H1 (cell line): ENCODE data around the gene EHBP1. TPM values are rescaled to one million over a fixed set of nuclear protein-coding genes. Genes with fewer than 3 reads are reported as not detected.

Source experiments
- CTCF ChIA-PET: fragments of 300-600 bp; sonication (Branson Sonifier 250); formaldehyde crosslinking; loops from one replicate; lab custom pipeline; 2021; ENCODE audit not compliant: partially characterized antibody; lab: Charles Lee
- POLR2A ChIA-PET: fragments of 300-600 bp; sonication (Branson Sonifier 250); formaldehyde crosslinking; loops from one replicate; lab custom pipeline; 2021; ENCODE audit warnings: inconsistent platforms; ENCODE audit not compliant: partially characterized antibody; lab: Charles Lee
- DNase-seq, 2 experiments: peaks; one replicate each; pipeline versions ENCODE4 v3.0.0 to v3.0.0-alpha.2; 2010 to 2022; ENCODE audit warnings: low spot score in 2 of 2, low read depth in 1 of 2, mixed read lengths in 1 of 2
- FAIRE-seq: peaks from 2 replicates; lab custom pipeline; 2011; peaks lifted over from hg19 to GRCh38; lab: Jason Lieb, UNC
- H2AFZ ChIP-seq: 2 replicates; pipeline ENCODE4 v1.8.1; 2012; ENCODE audit warnings: low read length, inconsistent platforms
- H2AK5ac ChIP-seq: 2 replicates; pipeline ENCODE4 v1.6.1; 2013; ENCODE audit warnings: low read depth, low read length
- H2BK120ac ChIP-seq: replicated peaks from 2 replicates; pipeline ENCODE3; 2013; ENCODE audit warnings: low read depth, low read length, inconsistent platforms
- H2BK12ac ChIP-seq: 2 replicates; pipeline ENCODE4 v1.6.1; 2013; ENCODE audit warnings: low read depth, low read length
- H2BK15ac ChIP-seq: 2 replicates; pipeline ENCODE4 v1.6.1; 2013; ENCODE audit warnings: low read length
- H2BK20ac ChIP-seq: 2 replicates; pipeline ENCODE4 v1.6.1; 2013; ENCODE audit warnings: low read length
- H2BK5ac ChIP-seq: 2 replicates; pipeline ENCODE4 v1.6.1; 2013; ENCODE audit warnings: low read depth, low read length
- H3K14ac ChIP-seq: 2 replicates; pipeline ENCODE4 v1.6.1; 2013; ENCODE audit warnings: inconsistent platforms; ENCODE audit not compliant: insufficient read length
- H3K18ac ChIP-seq: 2 replicates; pipeline ENCODE4 v1.6.1; 2013; ENCODE audit warnings: low read length; ENCODE audit errors: extremely low read depth
- H3K23ac ChIP-seq: 2 replicates; pipeline ENCODE4 v1.6.1; 2013; ENCODE audit warnings: inconsistent platforms; ENCODE audit not compliant: insufficient read length
- H3K23me2 ChIP-seq: 2 replicates; pipeline ENCODE4 v1.6.1; 2013; ENCODE audit warnings: low read depth, low read length
- H3K27ac ChIP-seq: 2 replicates; pipeline ENCODE4 v1.6.1; 2011; ENCODE audit warnings: low read depth, low read length, inconsistent platforms
- H3K27me3 ChIP-seq, 4 experiments: replicated peaks in 1 of 4; 1 replicate in 1 of 4; 2 replicates in 3 of 4; pipeline versions ENCODE4 v1.6.1 to v1.8.1; 2011 to 2013; ENCODE audit warnings: low read length in 3 of 4, mild to moderate bottlenecking in 3 of 4, inconsistent platforms in 2 of 4, mixed read lengths in 2 of 4, moderate library complexity in 1 of 4; ENCODE audit not compliant: control insufficient read depth in 3 of 4, insufficient read depth in 3 of 4; ENCODE audit errors: extremely low read depth in 1 of 4
- H3K36me3 ChIP-seq, 4 experiments: 2 replicates each; pipeline versions ENCODE4 v1.6.1 to v1.8.1; 2011 to 2013; ENCODE audit warnings: mild to moderate bottlenecking in 4 of 4, low read length in 3 of 4, moderate library complexity in 2 of 4, control low read depth in 1 of 4, inconsistent platforms in 1 of 4; ENCODE audit not compliant: insufficient read depth in 4 of 4, control insufficient read depth in 2 of 4
- H3K4ac ChIP-seq: replicated peaks from 2 replicates; pipeline ENCODE3; 2013; ENCODE audit warnings: low read length, low read depth, mixed read lengths, inconsistent platforms; ENCODE audit not compliant: insufficient read length
- H3K4me1 ChIP-seq, 4 experiments: replicated peaks in 1 of 4; 1 replicate in 1 of 4; 2 replicates in 3 of 4; pipeline versions ENCODE4 v1.6.1 to v1.8.1; 2011 to 2013; ENCODE audit warnings: low read length in 3 of 4, inconsistent platforms in 2 of 4, mixed read lengths in 1 of 4; ENCODE audit not compliant: insufficient read depth in 4 of 4, control insufficient read depth in 3 of 4
- H3K4me2 ChIP-seq, 2 experiments: 2 replicates each; pipeline versions ENCODE4 v1.6.1 to v1.8.1; 2011 to 2013; ENCODE audit warnings: low read depth in 2 of 2, low read length in 2 of 2, control low read depth in 1 of 2, inconsistent platforms in 1 of 2, mild to moderate bottlenecking in 1 of 2; ENCODE audit not compliant: insufficient read depth in 1 of 2
- H3K4me3 ChIP-seq, 4 experiments: fragments of 200-600, 300-600 bp in 1 of 4; sonication (generic), shearing (Covaris generic), sonication (Bioruptor Twin) in 1 of 4; 2 replicates each; pipeline versions ENCODE4 v1.5.1 to v1.8.1; 2011 to 2016; ENCODE audit warnings: low read length in 4 of 4, low read depth in 3 of 4, control low read depth in 2 of 4, inconsistent platforms in 2 of 4, mild to moderate bottlenecking in 2 of 4, mixed read lengths in 1 of 4, moderate library complexity in 1 of 4; ENCODE audit not compliant: insufficient read depth in 2 of 4; ENCODE audit errors: extremely low read depth in 1 of 4
- H3K56ac ChIP-seq: replicated peaks from 2 replicates; pipeline ENCODE3; 2013; ENCODE audit warnings: low read depth, mild to moderate bottlenecking, mixed read lengths, low read length, inconsistent platforms; ENCODE audit not compliant: insufficient read length
- H3K79me1 ChIP-seq: 2 replicates; pipeline ENCODE4 v1.6.1; 2013; ENCODE audit warnings: low read depth, low read length, control low read depth
- H3K79me2 ChIP-seq, 2 experiments: 2 replicates each; pipeline versions ENCODE4 v1.6.1 to v1.8.1; 2012 to 2013; ENCODE audit warnings: low read length in 2 of 2, mild to moderate bottlenecking in 2 of 2, inconsistent platforms in 1 of 2; ENCODE audit not compliant: insufficient read depth in 2 of 2, control insufficient read depth in 1 of 2
- H3K9ac ChIP-seq, 4 experiments: replicated peaks in 1 of 4; 1 replicate in 1 of 4; 2 replicates in 3 of 4; pipeline versions ENCODE4 v1.6.1 to v1.8.1; 2011 to 2013; ENCODE audit warnings: low read depth in 3 of 4, low read length in 3 of 4, control low read depth in 2 of 4, mild to moderate bottlenecking in 2 of 4, moderate library complexity in 2 of 4, inconsistent platforms in 1 of 4; ENCODE audit errors: extremely low read depth in 1 of 4
- H3K9me3 ChIP-seq, 2 experiments: 2 replicates each; pipeline versions ENCODE4 v1.6.1 to v1.8.1; 2012 to 2013; ENCODE audit warnings: mild to moderate bottlenecking in 2 of 2, moderate library complexity in 2 of 2, control low read depth in 1 of 2, inconsistent platforms in 1 of 2, low read depth in 1 of 2, low read length in 1 of 2, mixed read lengths in 1 of 2; ENCODE audit not compliant: insufficient read depth in 2 of 2
- H4K20me1 ChIP-seq, 2 experiments: replicated peaks in 1 of 2; 2 replicates each; pipeline versions ENCODE3 to v1.8.1; 2011 to 2013; ENCODE audit warnings: inconsistent platforms in 2 of 2, low read length in 2 of 2, mild to moderate bottlenecking in 1 of 2; ENCODE audit not compliant: insufficient read depth in 2 of 2, control insufficient read depth in 1 of 2
- H4K5ac ChIP-seq: 2 replicates; pipeline ENCODE4 v1.6.1; 2013; ENCODE audit warnings: low read length, low read depth, mixed read lengths, inconsistent platforms; ENCODE audit not compliant: insufficient read length
- H4K8ac ChIP-seq: 2 replicates; pipeline ENCODE4 v1.8.0; 2013; ENCODE audit warnings: mild to moderate bottlenecking, moderate library complexity, low read length, inconsistent platforms; ENCODE audit not compliant: insufficient read depth; ENCODE audit errors: extremely low read depth
- H4K91ac ChIP-seq: replicated peaks from 2 replicates; pipeline ENCODE3; 2013; ENCODE audit warnings: low read length, mixed read lengths, inconsistent platforms; ENCODE audit not compliant: insufficient read length
- ATF3 ChIP-seq: IDR thresholded peaks from 2 replicates; pipeline ENCODE4 v1.6.1; 2011; ENCODE audit warnings: low read depth, mild to moderate bottlenecking, low read length; ENCODE audit not compliant: insufficient read depth
- BCL11A ChIP-seq, 2 experiments: IDR thresholded peaks; one replicate each; pipeline ENCODE4 v1.6.1; 2011; ENCODE audit warnings: low read depth in 2 of 2, low read length in 2 of 2, mild to moderate bottlenecking in 2 of 2
- CBX8 ChIP-seq: fragments of 300-800, 300-1000 bp; sonication (generic); IDR thresholded peaks from 2 replicates; pipeline ENCODE4 v1.7.1; 2016; ENCODE audit warnings: low read depth, low read length, borderline replicate concordance
- CEBPB ChIP-seq: IDR thresholded peaks from 2 replicates; pipeline ENCODE4 v1.6.1; 2012; ENCODE audit warnings: low read depth, low read length
- EGR1 ChIP-seq: IDR thresholded peaks from 2 replicates; pipeline ENCODE4 v1.6.1; 2011; ENCODE audit warnings: low read depth, low read length, borderline replicate concordance
- EP300 ChIP-seq, 2 experiments: IDR thresholded peaks; 1 replicate in 1 of 2; 2 replicates in 1 of 2; pipeline ENCODE4 v1.6.1; 2011 to 2012; ENCODE audit warnings: low read depth in 2 of 2, low read length in 2 of 2, mild to moderate bottlenecking in 2 of 2, borderline replicate concordance in 1 of 2, inconsistent platforms in 1 of 2, moderate library complexity in 1 of 2
- HDAC2 ChIP-seq, 2 experiments: fragments of 300-600 bp in 1 of 2; sonication (generic) in 1 of 2; IDR thresholded peaks; 2 replicates each; pipeline ENCODE4 v1.6.1; 2011 to 2012; ENCODE audit warnings: low read depth in 2 of 2, low read length in 2 of 2, mild to moderate bottlenecking in 2 of 2, moderate library complexity in 2 of 2, borderline replicate concordance in 1 of 2, inconsistent platforms in 1 of 2
- HDAC6 ChIP-seq: IDR thresholded peaks from one replicate; pipeline ENCODE4 v1.7.1; 2012; ENCODE audit warnings: low read depth, mild to moderate bottlenecking, inconsistent platforms, low read length, moderate library complexity
- PHF8 ChIP-seq: fragments of 200-600 bp; sonication (generic); conservative IDR thresholded peaks from 2 replicates; pipeline ENCODE4 v1.7.1; 2012; ENCODE audit warnings: low read depth, mild to moderate bottlenecking, inconsistent platforms, low read length, moderate library complexity
- POU5F1 ChIP-seq: IDR thresholded peaks from 2 replicates; pipeline ENCODE4 v1.6.1; 2011; ENCODE audit warnings: low read depth, mild to moderate bottlenecking, low read length, moderate library complexity
- RBBP5 ChIP-seq: IDR thresholded peaks from 2 replicates; pipeline ENCODE4 v1.7.1; 2012; ENCODE audit warnings: low read depth, mild to moderate bottlenecking, inconsistent platforms, low read length, moderate library complexity, borderline replicate concordance
- USF2 ChIP-seq: IDR thresholded peaks from 2 replicates; pipeline ENCODE4 v1.6.1; 2011; ENCODE audit warnings: low read length, improper control_type of control experiment
- WGBS, 2 experiments: shearing (Covaris generic) in 1 of 2; methylation state at CpG; one replicate each; pipeline versions ENCODE4 v1.1.6 to v1.1.7; 2013 to 2015; ENCODE audit warnings: low lambda C conversion rate in 2 of 2, mixed read lengths in 2 of 2, inconsistent platforms in 1 of 2, low coverage in 1 of 2, missing lambda C conversion rate in 1 of 2; ENCODE audit not compliant: insufficient replicate concordance in 2 of 2, insufficient coverage in 1 of 2, insufficient read length in 1 of 2; ENCODE audit errors: extremely low coverage in 1 of 2, missing lambda C conversion rate in 1 of 2; 5-methylcytosine and 5-hydroxymethylcytosine counted together
- polyA plus RNA-seq, 7 experiments: library from polyadenylated mRNA; depleted of rRNA in 3 of 7; stranded (reverse) in 5 of 7; unstranded in 2 of 7; fragments of >200 nt in 5 of 7; fragments of 200-250 nt in 2 of 7; gene quantifications; 1 replicate in 5 of 7; 2 replicates in 1 of 7; 4 replicates in 1 of 7; pipeline versions ENCODE4 v1.2.1 to v1.2.3, GENCODE V29; 2011 to 2013; ENCODE audit warnings: missing spikeins in 2 of 7, mixed read lengths in 2 of 7
- total RNA-seq: library from RNA; stranded (reverse); fragmentation: NEBNext Ultra II Directional; extraction: Animal tissue kit (Norgen Biotek cat#: 25700); gene quantifications from 2 replicates; pipeline ENCODE4 v1.2.1, GENCODE V29; 2021

Gene EHBP1
- total and polyA plus RNA-seq, 2 of the 8 experiments (the other 6 are each of a cell fraction or from before 2014, with no cell fraction given), result 12.0 to 64.1 TPM

- H2BK120ac ChIP-seq, result no peak overlapping the region
- no peak overlapping the region for H4K5ac ChIP-seq
- H3K4me2 ChIP-seq, result no peak overlapping the region
- H3K23me2 ChIP-seq, result no peaks in the 10 kb centered on the region; the same call in 1 of the 2 replicates
- H3K27ac ChIP-seq, result no peak overlapping the region
- no peak overlapping the region for H3K14ac ChIP-seq
- ChIA-PET POLR2A (interaction anchor here (0.6 kb wide), 1 partner anchor 568 kb away, joined by 3 read pairs; no protein-coding TSS in a partner anchor), CTCF (no interaction called here)
- H4K91ac ChIP-seq, result no peak overlapping the region
- no peaks in the 10 kb centered on the region for H3K9me3 ChIP-seq
- no peak overlapping the region for H3K23ac ChIP-seq
- H3K9ac ChIP-seq, result no peak overlapping the region
- 91% methylated on average over 2 of the region's 2 CpGs; no CpG with 5 or more reads in 1 of the 2 experiments for WGBS, 2 experiments
- no peak for FAIRE-seq
- H2AK5ac ChIP-seq, result no peak overlapping the region
- no peaks in the 10 kb centered on the region for H3K79me1 ChIP-seq
- no peak overlapping the region for H2BK5ac ChIP-seq
- H3K4ac ChIP-seq, result no peak overlapping the region
- peaks cover 0 to 3% of the 10 kb centered on the region in 2 experiments for H4K20me1 ChIP-seq
- H3K18ac ChIP-seq, result no peak overlapping the region
- H2BK15ac ChIP-seq, result no peak overlapping the region
- no peak overlapping the region for H2BK20ac ChIP-seq
- H3K4me3 ChIP-seq, result no peak overlapping the region
- H2BK12ac ChIP-seq, result no peak overlapping the region
- DNase-seq, result no peak
- no peak overlapping the region for H3K56ac ChIP-seq
- H3K4me1 ChIP-seq, result peaks cover 0 to 12% (median 6%) of the 10 kb centered on the region in 4 experiments; a peak in 3 of 7 replicates
- no peaks in the 10 kb centered on the region for H3K27me3 ChIP-seq
- peaks cover 0 to 3% (median 2%) of the 10 kb centered on the region in 4 experiments; a peak in 3 of 8 replicates for H3K36me3 ChIP-seq
- no peak overlapping the region for H2AFZ ChIP-seq
- H4K8ac ChIP-seq, result no peak overlapping the region
- peaks cover 0 to 65% of the 10 kb centered on the region in 2 experiments; a peak in 2 of 4 replicates for H3K79me2 ChIP-seq
- no peak for TF ChIP-seq POU5F1
- TF ChIP-seq PHF8, result no peak
- TF ChIP-seq CEBPB, result no peak
- no peak for TF ChIP-seq RBBP5
- no peak for TF ChIP-seq EP300 (IDR thresholded peaks at IDR 0.05; ENCODE audit: borderline replicate concordance in 1 of 2, low read depth in 2 of 2, low read length in 2 of 2)
- TF ChIP-seq BCL11A (IDR thresholded peaks at IDR 0.05; ENCODE audit: low read depth in 2 of 2, low read length in 2 of 2), result no peak
- no peak for TF ChIP-seq CBX8
- no peak for TF ChIP-seq USF2
- no peak for TF ChIP-seq HDAC6
- no peak for TF ChIP-seq HDAC2 (IDR thresholded peaks at IDR 0.05; ENCODE audit: borderline replicate concordance in 1 of 2, low read depth in 2 of 2, low read length in 2 of 2)
- no peak for TF ChIP-seq EGR1
- TF ChIP-seq ATF3, result no peak
Measured at GRCh38 chr2:62747169-62747568, 41.7 kb downstream of the EHBP1 start.
